WTC11 (cell line): Measurements from ENCODE around the gene PSMB2. TPM values are rescaled to one million over a fixed set of nuclear protein-coding genes. Genes with fewer than 3 reads are reported as not detected.

ENCODE experiments used
- ATAC-seq: fragments of 200-7000 bp; cut with Tn5 transposase; 2 replicates; pipeline ENCODE4 v1.10.0; 2021; ENCODE audit warnings: mild to moderate bottlenecking, moderate library complexity
- CTCF ChIA-PET: fragments of 300-600 bp; sonication (Branson Sonifier 250); formaldehyde crosslinking; loops from one replicate; lab custom pipeline; 2021; ENCODE audit warnings: antibody characterized with exemption; lab: Charles Lee
- POLR2A ChIA-PET: fragments of 350-600 bp; sonication (Branson Sonifier 250); formaldehyde crosslinking; loops from one replicate; lab custom pipeline; 2021; ENCODE audit warnings: antibody characterized with exemption; lab: Charles Lee
- DNase-seq: peaks from one replicate; pipeline ENCODE4 v3.0.0; 2021; ENCODE audit warnings: low spot score
- H3K27ac Mint-ChIP-seq: 2 replicates; pipeline ENCODE4 v1.8.0; 2021; ENCODE audit warnings: mixed read lengths
- H3K27me3 Mint-ChIP-seq: 2 replicates; pipeline ENCODE4 v1.8.0; 2021; ENCODE audit warnings: low read depth, mild to moderate bottlenecking, moderate library complexity, mixed read lengths
- H3K36me3 Mint-ChIP-seq: 2 replicates; pipeline ENCODE4 v1.8.0; 2021; ENCODE audit warnings: mixed read lengths
- H3K4me1 Mint-ChIP-seq: 2 replicates; pipeline ENCODE4 v1.8.0; 2022; ENCODE audit warnings: mixed read lengths
- H3K4me3 Mint-ChIP-seq: 2 replicates; pipeline ENCODE4 v1.8.0; 2021; ENCODE audit warnings: mild to moderate bottlenecking, moderate library complexity, mixed read lengths
- H3K9me3 Mint-ChIP-seq: 2 replicates; pipeline ENCODE4 v1.8.0; 2021; ENCODE audit warnings: mixed read lengths
- AFF4 ChIP-seq: sonication (generic); formaldehyde crosslinking; IDR thresholded peaks from 2 replicates; pipeline ENCODE4 v1.8.1; 2023; ENCODE audit warnings: mild to moderate bottlenecking, missing genetic modification reagents, borderline replicate concordance
- CTCF ChIP-seq: fragments of 200-600 bp; IDR thresholded peaks from 2 replicates; pipeline ENCODE4 v1.8.0; 2022; ENCODE audit warnings: antibody characterized with exemption
- ESRRA ChIP-seq: sonication (generic); formaldehyde crosslinking; IDR thresholded peaks from 2 replicates; pipeline ENCODE4 v1.8.1; 2022; ENCODE audit warnings: mild to moderate bottlenecking, missing genetic modification reagents, borderline replicate concordance
- GABPB1 ChIP-seq: sonication (generic); formaldehyde crosslinking; IDR thresholded peaks from 2 replicates; pipeline ENCODE4 v1.8.1; 2023; ENCODE audit warnings: mild to moderate bottlenecking, missing genetic modification reagents
- IRF1 ChIP-seq: sonication (generic); formaldehyde crosslinking; IDR thresholded peaks from 2 replicates; pipeline ENCODE4 v1.8.0; 2023; ENCODE audit warnings: missing genetic modification reagents
- IRF2 ChIP-seq: sonication (generic); formaldehyde crosslinking; IDR thresholded peaks from 2 replicates; pipeline ENCODE4 v1.8.0; 2022; ENCODE audit warnings: low read depth, missing genetic modification reagents, borderline replicate concordance
- MXD4 ChIP-seq: fragments of 250-450 bp; sonication (Bioruptor Pico); IDR thresholded peaks from 2 replicates; pipeline ENCODE4 v1.8.0; 2021; ENCODE audit warnings: mild to moderate bottlenecking, moderate library complexity, borderline replicate concordance
- NFATC4 ChIP-seq: fragments of 250-450 bp; sonication (Bioruptor Pico); IDR thresholded peaks from 2 replicates; pipeline ENCODE4 v1.9.0; 2021; ENCODE audit warnings: mild to moderate bottlenecking
- NR1H2 ChIP-seq: sonication (generic); formaldehyde crosslinking; IDR thresholded peaks from 2 replicates; pipeline ENCODE4 v1.9.0; 2021; ENCODE audit warnings: mild to moderate bottlenecking, moderate library complexity, missing genetic modification reagents
- SP1 ChIP-seq: sonication (generic); formaldehyde crosslinking; conservative IDR thresholded peaks from 2 replicates; pipeline ENCODE4 v1.8.1; 2022; ENCODE audit warnings: missing genetic modification reagents
- TCF7 ChIP-seq: sonication (generic); formaldehyde crosslinking; IDR thresholded peaks from 2 replicates; pipeline ENCODE4 v1.8.0; 2022; ENCODE audit warnings: mild to moderate bottlenecking, low read depth, missing genetic modification reagents, moderate library complexity
- ZNF263 ChIP-seq: sonication (generic); formaldehyde crosslinking; IDR thresholded peaks from 2 replicates; pipeline ENCODE4 v1.8.1; 2022; ENCODE audit warnings: low read depth, mild to moderate bottlenecking, moderate library complexity, missing genetic modification reagents
- total RNA-seq: library from RNA; stranded (reverse); gene quantifications from 3 replicates; pipeline ENCODE4 v1.2.3, GENCODE V29; 2021
- TF ChIP-seq, protein P1 (sequence below): sonication (generic); formaldehyde crosslinking; IDR thresholded peaks from 2 replicates; pipeline ENCODE4 v1.8.1; 2022; ENCODE audit warnings: mild to moderate bottlenecking, moderate library complexity, missing genetic modification reagents
- TF ChIP-seq, protein P2 (sequence below): fragments of 250-450 bp; sonication (Bioruptor Pico); IDR thresholded peaks from 2 replicates; pipeline ENCODE4 v1.9.0; 2021; ENCODE audit warnings: moderate library complexity, mild to moderate bottlenecking, inconsistent platforms, borderline replicate concordance
- TF ChIP-seq, protein P3 (sequence below): sonication (generic); formaldehyde crosslinking; IDR thresholded peaks from 2 replicates; pipeline ENCODE4 v1.8.0; 2022; ENCODE audit warnings: missing genetic modification reagents
- TF ChIP-seq, protein P4 (sequence below): sonication (generic); formaldehyde crosslinking; IDR thresholded peaks from 2 replicates; pipeline ENCODE4 v1.8.0; 2023; ENCODE audit warnings: mild to moderate bottlenecking, missing genetic modification reagents

The PSMB2 gene
- total RNA-seq, 1 experiment from 2014 or later, result 76.7 TPM

GRCh38 chr1:35555601-35556477 lies 85.5 kb downstream of the PSMB2 start:
- ChIA-PET CTCF (interaction anchor here (1.3 kb wide), 2 partner anchors 9 to 105 kb away, joined by 8 read pairs; no protein-coding TSS in a partner anchor), POLR2A (interaction anchor here (0.6 to 1.9 kb wide), 2 partner anchors 15 to 17 kb away, joined by 4 to 8 read pairs; partner anchors contain the start of gene TFAP2E)
- Mint-ChIP-seq H3K27me3 (no peaks in the 10 kb centered on the region), H3K4me1 (peaks cover 41% of the 10 kb centered on the region), H3K36me3 (peaks cover 21% of the 10 kb centered on the region), H3K27ac (peak overlapping the region; percentile 95), H3K4me3 (peak overlapping the region; percentile 98), H3K9me3 (no peaks in the 10 kb centered on the region)
- TF ChIP-seq GABPB1 (CRISPR knock-in tag), result peak; percentile 60
- TF ChIP-seq, protein P1, sequence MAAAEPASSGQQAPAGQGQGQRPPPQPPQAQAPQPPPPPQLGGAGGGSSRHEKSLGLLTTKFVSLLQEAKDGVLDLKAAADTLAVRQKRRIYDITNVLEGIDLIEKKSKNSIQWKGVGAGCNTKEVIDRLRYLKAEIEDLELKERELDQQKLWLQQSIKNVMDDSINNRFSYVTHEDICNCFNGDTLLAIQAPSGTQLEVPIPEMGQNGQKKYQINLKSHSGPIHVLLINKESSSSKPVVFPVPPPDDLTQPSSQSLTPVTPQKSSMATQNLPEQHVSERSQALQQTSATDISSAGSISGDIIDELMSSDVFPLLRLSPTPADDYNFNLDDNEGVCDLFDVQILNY (CRISPR knock-in tag), result no peak
- no peak for TF ChIP-seq MXD4 (CRISPR knock-in tag)
- TF ChIP-seq NFATC4 (CRISPR knock-in tag), result no peak
- TF ChIP-seq IRF1 (CRISPR knock-in tag), result no peak
- ATAC-seq (no peak), DNase-seq (no peak)

- no peak for DNase-seq
- Mint-ChIP-seq H3K36me3 (peaks cover 23% of the 10 kb centered on the region), H3K27ac (peak overlapping the region; percentile 95), H3K4me1 (peaks cover 41% of the 10 kb centered on the region), H3K4me3 (peak overlapping the region; percentile 98), H3K27me3 (no peaks in the 10 kb centered on the region), H3K9me3 (no peaks in the 10 kb centered on the region)
- POLR2A ChIA-PET, result no interaction called here
- CTCF ChIA-PET, result no interaction called here
- ATAC-seq, result peak; percentile 8
- TF ChIP-seq SP1 (CRISPR knock-in tag), result no peak; the same call in 1 of the 2 replicates
- no peak for TF ChIP-seq IRF2 (CRISPR knock-in tag)
- TF ChIP-seq, protein P2, sequence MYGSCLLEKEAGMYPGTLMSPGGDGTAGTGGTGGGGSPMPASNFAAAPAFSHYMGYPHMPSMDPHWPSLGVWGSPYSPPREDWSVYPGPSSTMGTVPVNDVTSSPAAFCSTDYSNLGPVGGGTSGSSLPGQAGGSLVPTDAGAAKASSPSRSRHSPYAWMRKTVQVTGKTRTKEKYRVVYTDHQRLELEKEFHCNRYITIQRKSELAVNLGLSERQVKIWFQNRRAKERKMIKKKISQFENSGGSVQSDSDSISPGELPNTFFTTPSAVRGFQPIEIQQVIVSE (CRISPR knock-in tag), result no peak
- TF ChIP-seq NR1H2, result no peak
- no peak for TF ChIP-seq CTCF
- TF ChIP-seq, protein P3, sequence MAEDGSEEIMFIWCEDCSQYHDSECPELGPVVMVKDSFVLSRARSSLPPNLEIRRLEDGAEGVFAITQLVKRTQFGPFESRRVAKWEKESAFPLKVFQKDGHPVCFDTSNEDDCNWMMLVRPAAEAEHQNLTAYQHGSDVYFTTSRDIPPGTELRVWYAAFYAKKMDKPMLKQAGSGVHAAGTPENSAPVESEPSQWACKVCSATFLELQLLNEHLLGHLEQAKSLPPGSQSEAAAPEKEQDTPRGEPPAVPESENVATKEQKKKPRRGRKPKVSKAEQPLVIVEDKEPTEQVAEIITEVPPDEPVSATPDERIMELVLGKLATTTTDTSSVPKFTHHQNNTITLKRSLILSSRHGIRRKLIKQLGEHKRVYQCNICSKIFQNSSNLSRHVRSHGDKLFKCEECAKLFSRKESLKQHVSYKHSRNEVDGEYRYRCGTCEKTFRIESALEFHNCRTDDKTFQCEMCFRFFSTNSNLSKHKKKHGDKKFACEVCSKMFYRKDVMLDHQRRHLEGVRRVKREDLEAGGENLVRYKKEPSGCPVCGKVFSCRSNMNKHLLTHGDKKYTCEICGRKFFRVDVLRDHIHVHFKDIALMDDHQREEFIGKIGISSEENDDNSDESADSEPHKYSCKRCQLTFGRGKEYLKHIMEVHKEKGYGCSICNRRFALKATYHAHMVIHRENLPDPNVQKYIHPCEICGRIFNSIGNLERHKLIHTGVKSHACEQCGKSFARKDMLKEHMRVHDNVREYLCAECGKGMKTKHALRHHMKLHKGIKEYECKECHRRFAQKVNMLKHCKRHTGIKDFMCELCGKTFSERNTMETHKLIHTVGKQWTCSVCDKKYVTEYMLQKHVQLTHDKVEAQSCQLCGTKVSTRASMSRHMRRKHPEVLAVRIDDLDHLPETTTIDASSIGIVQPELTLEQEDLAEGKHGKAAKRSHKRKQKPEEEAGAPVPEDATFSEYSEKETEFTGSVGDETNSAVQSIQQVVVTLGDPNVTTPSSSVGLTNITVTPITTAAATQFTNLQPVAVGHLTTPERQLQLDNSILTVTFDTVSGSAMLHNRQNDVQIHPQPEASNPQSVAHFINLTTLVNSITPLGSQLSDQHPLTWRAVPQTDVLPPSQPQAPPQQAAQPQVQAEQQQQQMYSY (CRISPR knock-in tag), result no peak
- TF ChIP-seq TCF7, result no peak
- TF ChIP-seq, protein P1 (CRISPR knock-in tag), result no peak
- no peak for TF ChIP-seq ZNF263
- no peak for TF ChIP-seq NFATC4 (CRISPR knock-in tag)
- no peak for TF ChIP-seq AFF4 (CRISPR knock-in tag)
- TF ChIP-seq, protein P4, sequence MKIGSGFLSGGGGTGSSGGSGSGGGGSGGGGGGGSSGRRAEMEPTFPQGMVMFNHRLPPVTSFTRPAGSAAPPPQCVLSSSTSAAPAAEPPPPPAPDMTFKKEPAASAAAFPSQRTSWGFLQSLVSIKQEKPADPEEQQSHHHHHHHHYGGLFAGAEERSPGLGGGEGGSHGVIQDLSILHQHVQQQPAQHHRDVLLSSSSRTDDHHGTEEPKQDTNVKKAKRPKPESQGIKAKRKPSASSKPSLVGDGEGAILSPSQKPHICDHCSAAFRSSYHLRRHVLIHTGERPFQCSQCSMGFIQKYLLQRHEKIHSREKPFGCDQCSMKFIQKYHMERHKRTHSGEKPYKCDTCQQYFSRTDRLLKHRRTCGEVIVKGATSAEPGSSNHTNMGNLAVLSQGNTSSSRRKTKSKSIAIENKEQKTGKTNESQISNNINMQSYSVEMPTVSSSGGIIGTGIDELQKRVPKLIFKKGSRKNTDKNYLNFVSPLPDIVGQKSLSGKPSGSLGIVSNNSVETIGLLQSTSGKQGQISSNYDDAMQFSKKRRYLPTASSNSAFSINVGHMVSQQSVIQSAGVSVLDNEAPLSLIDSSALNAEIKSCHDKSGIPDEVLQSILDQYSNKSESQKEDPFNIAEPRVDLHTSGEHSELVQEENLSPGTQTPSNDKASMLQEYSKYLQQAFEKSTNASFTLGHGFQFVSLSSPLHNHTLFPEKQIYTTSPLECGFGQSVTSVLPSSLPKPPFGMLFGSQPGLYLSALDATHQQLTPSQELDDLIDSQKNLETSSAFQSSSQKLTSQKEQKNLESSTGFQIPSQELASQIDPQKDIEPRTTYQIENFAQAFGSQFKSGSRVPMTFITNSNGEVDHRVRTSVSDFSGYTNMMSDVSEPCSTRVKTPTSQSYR (CRISPR knock-in tag), result no peak
- TF ChIP-seq ESRRA (CRISPR knock-in tag), result no peak
Observed at GRCh38 chr1:35555212-35555584, 86.1 kb downstream of the PSMB2 start.
